Calu3 (cell line): ENCODE results near the gene SYNPO2. TPM values are rescaled to one million over a fixed set of nuclear protein-coding genes. Genes with fewer than 3 reads are reported as not detected.

Experiments used
- BruUV-seq: library from RNA; stranded (reverse); fragments of 400-500 nt; replicated peaks from 2 replicates; lab custom pipeline; 2021; lab: Mats Ljungman, UMichigan
- CTCF ChIA-PET: fragments of 300-600 bp; sonication (Branson Sonifier 250); formaldehyde crosslinking; loops from one replicate; lab custom pipeline; 2022; ENCODE audit warnings: antibody characterized with exemption; lab: Charles Lee
- DNase-seq: peaks from one replicate; pipeline ENCODE4 v3.0.0; 2022
- H3K27ac Mint-ChIP-seq: one replicate; pipeline ENCODE4 v1.8.0; 2022; ENCODE audit warnings: mixed read lengths; ENCODE audit not compliant: unreplicated experiment
- H3K27me3 Mint-ChIP-seq: one replicate; pipeline ENCODE4 v1.8.0; 2022; ENCODE audit warnings: mixed read lengths; ENCODE audit not compliant: unreplicated experiment
- H3K36me3 Mint-ChIP-seq: one replicate; pipeline ENCODE4 v1.8.0; 2022; ENCODE audit warnings: mild to moderate bottlenecking, moderate library complexity, mixed read lengths; ENCODE audit not compliant: insufficient read depth, unreplicated experiment
- H3K4me1 Mint-ChIP-seq: one replicate; pipeline ENCODE4 v1.8.0; 2022; ENCODE audit warnings: mild to moderate bottlenecking, low read depth, mixed read lengths; ENCODE audit not compliant: unreplicated experiment
- H3K4me3 Mint-ChIP-seq: one replicate; pipeline ENCODE4 v1.8.0; 2022; ENCODE audit warnings: mild to moderate bottlenecking, low read depth, moderate library complexity, mixed read lengths; ENCODE audit not compliant: unreplicated experiment
- H3K9me3 Mint-ChIP-seq: one replicate; pipeline ENCODE4 v1.8.0; 2022; ENCODE audit warnings: low read depth, mixed read lengths; ENCODE audit not compliant: unreplicated experiment
- intact Hi-C: fragments of 100-400 bp; cut with micrococcal nuclease; formaldehyde crosslinking; loops from one replicate; pipeline ENCODE4 v1.10.0; 2022; ENCODE audit not compliant: unreplicated experiment
- total RNA-seq: library from RNA; stranded (reverse); gene quantifications from 2 replicates; pipeline ENCODE4 v1.2.3, GENCODE V29; 2022
- TF ChIP-seq, protein P1 (sequence below): fragments of 200-600 bp; IDR thresholded peaks from one replicate; pipeline ENCODE4 v1.8.0; 2022; ENCODE audit warnings: antibody characterized with exemption; ENCODE audit not compliant: unreplicated experiment

Gene SYNPO2
- total RNA-seq, 1 experiment from 2014 or later, result 0.17 TPM

DNA sequence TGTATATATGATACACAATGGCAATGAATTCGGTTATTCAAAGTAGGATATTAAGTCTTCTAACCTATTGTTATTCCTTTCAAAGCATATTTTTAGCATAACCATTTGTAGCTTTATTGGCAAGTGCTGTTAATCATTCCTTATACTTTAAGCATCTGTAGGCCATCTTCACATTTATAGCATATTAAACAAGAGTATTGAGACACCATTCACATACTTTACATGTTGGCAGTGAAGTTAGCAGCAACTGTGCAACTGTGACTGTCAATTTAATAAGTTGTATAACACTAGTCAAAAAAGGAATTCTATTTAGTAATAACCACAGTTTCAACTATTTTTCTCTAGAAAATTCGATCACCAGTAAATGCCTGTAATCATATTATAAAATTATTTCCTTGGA is 139.6 kb downstream of the SYNPO2 start:
- Mint-ChIP-seq H3K4me1 (no peaks in the 10 kb centered on the region), H3K27me3 (no peaks in the 10 kb centered on the region), H3K27ac (no peak overlapping the region), H3K36me3 (no peaks in the 10 kb centered on the region), H3K9me3 (no peaks in the 10 kb centered on the region), H3K4me3 (no peak overlapping the region)
- BruUV-seq, result no TSS peak
- CTCF ChIA-PET, result interaction anchor here (0.6 kb wide), 1 partner anchor 75 kb away, joined by 3 read pairs; no protein-coding TSS in a partner anchor
- intact Hi-C loops, result no loop called here
- TF ChIP-seq, protein P1, sequence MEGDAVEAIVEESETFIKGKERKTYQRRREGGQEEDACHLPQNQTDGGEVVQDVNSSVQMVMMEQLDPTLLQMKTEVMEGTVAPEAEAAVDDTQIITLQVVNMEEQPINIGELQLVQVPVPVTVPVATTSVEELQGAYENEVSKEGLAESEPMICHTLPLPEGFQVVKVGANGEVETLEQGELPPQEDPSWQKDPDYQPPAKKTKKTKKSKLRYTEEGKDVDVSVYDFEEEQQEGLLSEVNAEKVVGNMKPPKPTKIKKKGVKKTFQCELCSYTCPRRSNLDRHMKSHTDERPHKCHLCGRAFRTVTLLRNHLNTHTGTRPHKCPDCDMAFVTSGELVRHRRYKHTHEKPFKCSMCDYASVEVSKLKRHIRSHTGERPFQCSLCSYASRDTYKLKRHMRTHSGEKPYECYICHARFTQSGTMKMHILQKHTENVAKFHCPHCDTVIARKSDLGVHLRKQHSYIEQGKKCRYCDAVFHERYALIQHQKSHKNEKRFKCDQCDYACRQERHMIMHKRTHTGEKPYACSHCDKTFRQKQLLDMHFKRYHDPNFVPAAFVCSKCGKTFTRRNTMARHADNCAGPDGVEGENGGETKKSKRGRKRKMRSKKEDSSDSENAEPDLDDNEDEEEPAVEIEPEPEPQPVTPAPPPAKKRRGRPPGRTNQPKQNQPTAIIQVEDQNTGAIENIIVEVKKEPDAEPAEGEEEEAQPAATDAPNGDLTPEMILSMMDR, result no peak
- no peak for DNase-seq

DNA sequence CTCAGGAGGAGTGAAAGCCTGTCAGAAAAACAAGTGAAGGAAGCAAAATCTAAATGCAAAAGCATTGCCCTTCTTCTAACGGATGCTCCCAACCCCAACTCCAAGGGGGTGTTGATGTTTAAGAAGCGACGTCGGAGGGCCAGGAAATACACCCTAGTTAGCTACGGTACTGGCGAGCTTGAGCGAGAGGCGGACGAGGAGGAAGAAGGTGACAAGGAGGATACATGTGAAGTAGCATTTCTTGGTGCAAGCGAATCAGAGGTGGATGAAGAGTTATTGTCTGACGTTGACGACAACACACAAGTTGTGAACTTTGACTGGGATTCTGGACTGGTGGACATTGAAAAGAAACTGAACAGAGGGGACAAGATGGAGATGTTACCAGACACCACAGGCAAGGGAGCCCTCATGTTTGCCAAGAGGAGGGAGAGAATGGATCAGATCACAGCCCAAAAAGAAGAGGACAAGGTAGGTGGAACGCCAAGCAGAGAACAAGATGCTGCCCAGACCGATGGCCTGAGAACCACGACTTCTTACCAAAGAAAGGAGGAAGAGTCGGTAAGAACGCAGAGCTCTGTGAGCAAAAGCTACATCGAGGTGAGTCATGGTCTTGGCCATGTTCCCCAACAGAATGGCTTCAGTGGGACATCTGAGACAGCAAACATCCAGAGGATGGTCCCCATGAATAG is 141.3 kb downstream of the SYNPO2 start:
- DNase-seq, result no peak
- no peak overlapping the region for H3K4me3 Mint-ChIP-seq
- no peaks in the 10 kb centered on the region for H3K4me1 Mint-ChIP-seq
- intact Hi-C loops, result no loop called here
- no peaks in the 10 kb centered on the region for H3K27me3 Mint-ChIP-seq
- H3K36me3 Mint-ChIP-seq, result no peaks in the 10 kb centered on the region
- TF ChIP-seq, protein P1, result no peak
- H3K9me3 Mint-ChIP-seq, result no peaks in the 10 kb centered on the region
- H3K27ac Mint-ChIP-seq, result no peak overlapping the region
- CTCF ChIA-PET, result interaction anchor here (0.7 kb wide), 1 partner anchor 19 kb away, joined by 4 read pairs; no protein-coding TSS in a partner anchor
- BruUV-seq, result no TSS peak

DNA sequence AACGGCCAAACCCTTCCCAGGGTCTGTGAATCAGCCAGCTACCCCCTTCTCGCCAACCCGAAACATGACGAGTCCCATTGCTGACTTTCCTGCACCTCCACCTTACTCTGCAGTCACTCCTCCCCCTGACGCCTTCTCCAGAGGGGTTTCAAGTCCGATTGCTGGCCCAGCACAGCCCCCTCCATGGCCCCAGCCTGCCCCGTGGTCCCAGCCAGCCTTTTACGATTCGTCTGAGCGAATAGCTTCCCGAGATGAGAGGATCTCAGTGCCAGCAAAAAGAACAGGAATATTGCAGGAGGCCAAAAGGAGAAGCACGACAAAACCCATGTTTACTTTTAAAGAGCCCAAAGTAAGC is 141.9 kb downstream of the SYNPO2 start:
- Mint-ChIP-seq H3K4me3 (no peak overlapping the region), H3K9me3 (no peaks in the 10 kb centered on the region), H3K27me3 (no peaks in the 10 kb centered on the region), H3K36me3 (no peaks in the 10 kb centered on the region), H3K4me1 (no peaks in the 10 kb centered on the region), H3K27ac (no peak overlapping the region)
- TF ChIP-seq, protein P1, result no peak
- CTCF ChIA-PET, result no interaction called here
- DNase-seq, result no peak
- intact Hi-C loops, result no loop called here
- no TSS peak for BruUV-seq

DNA sequence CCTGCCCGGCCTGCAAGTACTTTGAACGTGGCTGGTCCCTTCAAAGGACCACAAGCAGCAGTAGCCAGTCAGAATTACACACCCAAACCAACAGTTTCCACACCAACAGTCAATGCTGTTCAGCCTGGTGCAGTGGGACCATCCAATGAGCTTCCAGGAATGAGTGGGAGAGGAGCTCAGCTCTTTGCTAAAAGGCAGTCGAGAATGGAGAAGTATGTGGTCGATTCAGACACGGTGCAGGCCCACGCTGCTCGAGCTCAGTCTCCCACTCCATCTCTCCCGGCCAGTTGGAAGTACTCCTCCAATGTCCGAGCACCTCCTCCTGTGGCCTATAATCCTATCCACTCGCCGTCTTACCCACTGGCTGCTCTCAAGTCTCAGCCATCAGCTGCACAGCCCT is 142.6 kb downstream of the SYNPO2 start:
- no peak overlapping the region for H3K4me3 Mint-ChIP-seq
- no peak overlapping the region for H3K27ac Mint-ChIP-seq
- no peak for DNase-seq
- H3K9me3 Mint-ChIP-seq, result no peaks in the 10 kb centered on the region
- TF ChIP-seq, protein P1, result no peak
- CTCF ChIA-PET, result no interaction called here
- intact Hi-C loops, result no loop called here
- no peaks in the 10 kb centered on the region for H3K36me3 Mint-ChIP-seq
- H3K27me3 Mint-ChIP-seq, result no peaks in the 10 kb centered on the region
- BruUV-seq, result no TSS peak
- H3K4me1 Mint-ChIP-seq, result no peaks in the 10 kb centered on the region
